Middle frontal gyrus (tissue), 1 donor: ENCODE measurements around the gene POP7.
A peak's percentile ranks its signal among the peaks of the same experiment; 100 is the strongest.
"Not testable (repeated sequence)": the region's sequence is repeated elsewhere in the genome, so short reads cannot be mapped to it uniquely, and the experiment has no call there.

ENCODE experiments used
- DNase-seq: peaks from one replicate; pipeline ENCODE4 v3.0.0-alpha.2; 2015; ENCODE audit warnings: low spot score; ENCODE audit errors: extremely low spot score

Gene POP7

GRCh38 chr7:100723732-100724275, 17.9 kb downstream of the POP7 start:
- DNase-seq: no peak

GRCh38 chr7:100724364-100724763, 18.4 kb downstream of the POP7 start:
- not testable (repeated sequence) for DNase-seq

GRCh38 chr7:100726996-100727761, 21.3 kb downstream of the POP7 start:
- no peak for DNase-seq

- no peak for DNase-seq
Observed at GRCh38 chr7:100728196-100728595, 22.3 kb downstream of the POP7 start.

DNA sequence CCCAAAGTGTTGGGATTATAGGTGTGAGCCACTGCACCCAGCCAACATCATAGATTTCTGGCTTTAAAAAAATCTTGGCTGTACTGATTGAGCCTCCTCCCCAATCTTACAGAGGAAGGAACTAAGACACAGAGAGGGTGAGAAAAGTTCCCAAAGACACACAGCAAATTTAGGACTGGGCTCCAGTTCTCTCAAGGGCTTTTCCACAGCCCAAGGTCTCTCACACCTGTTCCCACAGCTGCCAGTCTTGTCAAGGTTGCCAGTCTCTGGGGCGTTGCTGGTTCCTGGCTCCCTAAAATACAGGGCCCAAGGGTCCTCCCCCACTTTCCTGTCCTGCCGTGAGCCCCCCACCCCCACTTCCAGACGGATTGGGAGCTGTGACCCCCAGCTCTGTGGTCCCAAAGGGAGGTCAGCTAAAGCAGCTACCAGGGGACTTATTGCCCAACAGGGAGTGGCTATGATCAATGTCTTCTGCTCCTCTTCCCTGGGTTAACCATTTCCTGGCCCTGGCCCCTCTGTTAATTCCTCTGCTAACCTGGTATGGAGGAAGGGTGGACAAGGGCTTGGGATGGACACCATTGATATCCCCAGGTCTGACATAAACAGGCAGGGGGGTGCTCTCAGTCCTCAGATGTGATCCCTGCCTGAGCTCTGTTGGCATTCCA, 24.3 kb downstream of the POP7 start:
- no peak for DNase-seq

- no peak for DNase-seq
Observed at GRCh38 chr7:100731937-100732636, 26.2 kb downstream of the POP7 start.

- DNase-seq: no peak
Observed at GRCh38 chr7:100735730-100736129, 29.8 kb downstream of the POP7 start.

DNA sequence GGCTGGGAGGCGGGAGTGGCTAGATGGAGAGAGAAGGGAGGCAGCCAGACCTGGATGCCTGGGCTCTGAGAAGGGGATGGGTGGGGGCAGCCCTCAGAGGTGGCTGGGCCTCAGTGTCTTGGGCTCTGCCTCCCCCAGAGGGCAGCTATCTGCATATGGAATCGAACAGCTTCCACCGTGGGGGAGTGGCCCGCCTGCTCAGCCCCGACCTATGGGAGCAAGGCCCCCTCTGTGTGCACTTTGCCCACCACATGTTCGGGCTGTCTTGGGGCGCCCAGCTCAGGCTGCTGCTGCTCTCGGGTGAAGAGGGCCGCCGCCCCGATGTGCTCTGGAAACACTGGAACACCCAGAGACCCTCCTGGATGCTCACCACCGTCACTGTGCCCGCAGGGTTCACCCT, 30.8 kb downstream of the POP7 start:
- no peak for DNase-seq

DNA sequence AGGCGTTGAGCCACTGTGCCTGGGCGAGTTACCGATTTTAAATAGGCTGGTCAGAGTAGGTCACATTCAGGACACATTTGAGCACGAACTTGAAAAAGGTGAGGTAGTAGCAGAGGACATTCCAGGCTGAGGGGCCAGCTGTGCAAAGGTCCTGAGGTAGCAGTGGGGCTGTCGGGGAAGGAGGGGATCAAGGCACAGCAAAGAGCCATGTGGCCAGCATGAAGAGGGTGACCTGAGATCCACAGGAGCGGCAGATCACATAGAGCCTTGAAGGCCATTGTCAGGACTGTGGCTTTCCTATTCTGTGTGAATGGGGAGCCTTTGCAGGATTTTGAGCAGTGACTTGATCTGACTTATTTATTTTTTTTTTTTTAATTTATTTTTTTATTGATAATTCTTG, 34.0 kb downstream of the POP7 start:
- DNase-seq: no peak

DNA sequence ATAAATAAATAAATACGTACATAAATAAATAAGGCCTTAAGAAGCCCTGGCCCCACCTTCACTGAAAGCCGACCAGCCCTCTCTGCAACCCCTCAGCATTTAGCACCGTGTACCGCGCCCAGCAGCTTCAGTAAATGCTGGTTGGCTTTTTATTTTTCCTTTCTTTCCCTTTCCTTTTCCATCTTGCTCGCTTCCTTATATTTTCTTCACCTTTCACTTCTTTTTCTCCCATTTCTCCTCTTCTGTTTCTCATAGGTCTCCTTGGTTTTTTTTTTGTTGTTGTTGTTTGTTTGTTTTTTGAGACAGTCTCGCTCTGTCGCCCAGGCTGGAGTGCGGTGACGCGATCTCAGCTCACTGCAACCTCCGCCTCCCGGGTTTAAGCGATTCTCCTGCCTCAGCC, 38.7 kb downstream of the POP7 start:
- DNase-seq: no peak

DNA sequence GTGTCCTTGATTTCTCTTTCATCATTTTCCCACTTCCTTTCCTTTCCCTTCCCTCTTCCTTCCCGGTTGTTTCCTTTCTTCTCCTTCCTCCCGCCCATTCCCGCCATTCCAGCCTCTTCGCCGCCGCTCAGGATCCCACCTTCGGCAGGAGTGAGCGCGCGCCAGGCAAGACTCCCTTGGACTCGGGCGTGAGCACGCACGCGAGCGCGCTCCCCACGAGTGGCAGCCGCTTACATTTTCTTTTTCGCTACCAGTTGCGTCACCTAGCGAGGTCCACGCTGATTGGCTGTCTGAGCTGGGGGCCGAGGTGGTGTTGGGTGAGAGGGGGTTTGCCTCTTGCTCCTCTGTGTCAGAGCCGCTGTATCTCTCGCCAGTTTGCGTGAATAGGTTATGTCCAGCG, 39.3 kb downstream of the POP7 start:
- DNase-seq: peak; percentile 49

DNA sequence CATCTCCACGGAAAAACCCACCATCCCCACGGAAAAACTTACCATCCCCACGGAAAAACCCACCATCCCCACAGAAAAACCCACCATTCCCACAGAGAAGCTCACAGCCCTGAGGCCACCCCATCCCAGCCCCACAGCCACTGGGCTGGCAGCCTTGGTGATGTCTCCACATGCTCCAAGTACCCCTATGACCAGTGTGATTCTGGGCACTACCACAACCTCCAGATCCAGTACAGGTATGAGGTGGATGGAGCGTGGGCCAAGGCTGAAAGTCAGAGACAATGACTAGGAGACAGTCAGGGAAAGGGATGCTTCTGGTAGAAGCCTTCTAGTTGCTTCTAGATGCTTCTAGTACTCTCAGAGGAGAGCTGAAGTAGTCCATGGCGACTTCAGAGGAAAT, 47.1 kb downstream of the POP7 start:
- DNase-seq: no peak

- DNase-seq: no peak
Observed at GRCh38 chr7:100753750-100754149, 47.8 kb downstream of the POP7 start.
